ENCODE data around the gene OR10A3.

The OR10A3 gene

DNA sequence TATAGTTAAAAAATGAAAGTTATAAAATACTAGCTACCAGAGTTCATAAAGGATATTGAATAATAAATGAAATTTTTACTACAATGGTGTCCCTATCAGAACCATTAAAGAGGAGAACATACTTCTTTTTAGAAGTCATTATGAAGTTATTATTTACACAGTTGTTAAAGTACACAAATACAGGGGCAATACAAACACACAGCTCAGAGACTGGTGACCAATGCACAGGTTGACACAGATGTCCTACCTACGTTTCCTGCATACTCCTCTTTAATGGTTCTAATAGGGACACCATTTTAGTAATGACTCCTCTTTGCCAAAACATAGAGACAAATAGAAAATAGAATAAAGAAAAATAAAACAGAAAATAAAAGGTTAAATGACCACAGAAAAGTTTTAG is 13.7 kb upstream of the OR10A3 start:
- H3K4me1 ChIP-seq (ENCODE audit: insufficient read depth, low read length) = no peaks in the 10 kb centered on the region
- H3K27me3 ChIP-seq (ENCODE audit: insufficient read depth, low read length, poor library complexity) = no peaks in the 10 kb centered on the region

GRCh38 chr11:7949934-7950333 is 8.4 kb upstream of the OR10A3 start:
- H3K4me3 ChIP-seq (ENCODE audit: low read depth in 1 of 2, low read length in 2 of 2) = no peak overlapping the region
- no peak overlapping the region for H2AFZ ChIP-seq (ENCODE audit: low read depth, low read length)
- peaks cover 2% of the 10 kb centered on the region for H3K27me3 ChIP-seq (ENCODE audit: insufficient read depth, low read length, poor library complexity)
- no peaks in the 10 kb centered on the region for H4K20me1 ChIP-seq (ENCODE audit: insufficient read depth, low read length)
- no peak overlapping the region for H3K9ac ChIP-seq (ENCODE audit: low read depth, low read length)
- H3K79me2 ChIP-seq (ENCODE audit: insufficient read depth, low read length) = no peaks in the 10 kb centered on the region
- TF ChIP-seq, protein P1, sequence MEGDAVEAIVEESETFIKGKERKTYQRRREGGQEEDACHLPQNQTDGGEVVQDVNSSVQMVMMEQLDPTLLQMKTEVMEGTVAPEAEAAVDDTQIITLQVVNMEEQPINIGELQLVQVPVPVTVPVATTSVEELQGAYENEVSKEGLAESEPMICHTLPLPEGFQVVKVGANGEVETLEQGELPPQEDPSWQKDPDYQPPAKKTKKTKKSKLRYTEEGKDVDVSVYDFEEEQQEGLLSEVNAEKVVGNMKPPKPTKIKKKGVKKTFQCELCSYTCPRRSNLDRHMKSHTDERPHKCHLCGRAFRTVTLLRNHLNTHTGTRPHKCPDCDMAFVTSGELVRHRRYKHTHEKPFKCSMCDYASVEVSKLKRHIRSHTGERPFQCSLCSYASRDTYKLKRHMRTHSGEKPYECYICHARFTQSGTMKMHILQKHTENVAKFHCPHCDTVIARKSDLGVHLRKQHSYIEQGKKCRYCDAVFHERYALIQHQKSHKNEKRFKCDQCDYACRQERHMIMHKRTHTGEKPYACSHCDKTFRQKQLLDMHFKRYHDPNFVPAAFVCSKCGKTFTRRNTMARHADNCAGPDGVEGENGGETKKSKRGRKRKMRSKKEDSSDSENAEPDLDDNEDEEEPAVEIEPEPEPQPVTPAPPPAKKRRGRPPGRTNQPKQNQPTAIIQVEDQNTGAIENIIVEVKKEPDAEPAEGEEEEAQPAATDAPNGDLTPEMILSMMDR (IDR thresholded peaks at IDR 0.05; ENCODE audit: borderline replicate concordance, extremely low read depth, low read length, poor library complexity, severe bottlenecking) = no peak
- no peak for TF ChIP-seq EZH2 (IDR thresholded peaks at IDR 0.05; ENCODE audit: borderline replicate concordance, low read depth, low read length, severe bottlenecking)
- H3K4me2 ChIP-seq (ENCODE audit: insufficient read depth, low read length) = no peak overlapping the region
- H3K9me3 ChIP-seq (ENCODE audit: insufficient read depth, low read length, severe bottlenecking) = no peaks in the 10 kb centered on the region
- H3K27ac ChIP-seq (ENCODE audit: low read length) = no peak overlapping the region
- DNase-seq (no peak), ATAC-seq (ENCODE audit: insufficient read depth, low read depth) (no peak)
- H3K36me3 ChIP-seq (ENCODE audit: insufficient read depth, low read length) = no peaks in the 10 kb centered on the region
- no peaks in the 10 kb centered on the region for H3K4me1 ChIP-seq (ENCODE audit: insufficient read depth, low read length)

More for the DNA sequence above, 13.7 kb upstream of the OR10A3 start:
- ATAC-seq (ENCODE audit: insufficient read depth, low read depth) (no peak), DNase-seq (no peak)
- H4K20me1 ChIP-seq (ENCODE audit: insufficient read depth, low read length) = no peaks in the 10 kb centered on the region
- no peak overlapping the region for H3K4me3 ChIP-seq (ENCODE audit: low read depth in 1 of 2, low read length in 2 of 2)
- no peak overlapping the region for H3K4me2 ChIP-seq (ENCODE audit: insufficient read depth, low read length)
- TF ChIP-seq, protein P1 (IDR thresholded peaks at IDR 0.05; ENCODE audit: borderline replicate concordance, extremely low read depth, low read length, poor library complexity, severe bottlenecking) = no peak
- TF ChIP-seq EZH2 (IDR thresholded peaks at IDR 0.05; ENCODE audit: borderline replicate concordance, low read depth, low read length, severe bottlenecking) = no peak
- H3K79me2 ChIP-seq (ENCODE audit: insufficient read depth, low read length) = no peaks in the 10 kb centered on the region
- no peak overlapping the region for H3K9ac ChIP-seq (ENCODE audit: low read depth, low read length)
- H3K36me3 ChIP-seq (ENCODE audit: insufficient read depth, low read length) = no peaks in the 10 kb centered on the region
- H3K27ac ChIP-seq (ENCODE audit: low read length) = no peak overlapping the region
- no peak overlapping the region for H2AFZ ChIP-seq (ENCODE audit: low read depth, low read length)
- no peaks in the 10 kb centered on the region for H3K9me3 ChIP-seq (ENCODE audit: insufficient read depth, low read length, severe bottlenecking)

- peaks cover 6% of the 10 kb centered on the region for H3K27me3 ChIP-seq (ENCODE audit: insufficient read depth, low read length, poor library complexity)
- TF ChIP-seq, protein P1 (IDR thresholded peaks at IDR 0.05; ENCODE audit: borderline replicate concordance, extremely low read depth, low read length, poor library complexity, severe bottlenecking) = no peak
- no peak for TF ChIP-seq EZH2 (IDR thresholded peaks at IDR 0.05; ENCODE audit: borderline replicate concordance, low read depth, low read length, severe bottlenecking)
- H3K4me2 ChIP-seq (ENCODE audit: insufficient read depth, low read length) = no peak overlapping the region
- no peaks in the 10 kb centered on the region for H3K79me2 ChIP-seq (ENCODE audit: insufficient read depth, low read length)
- no peak for ATAC-seq (ENCODE audit: insufficient read depth, low read depth)
- no peak overlapping the region for H3K4me3 ChIP-seq (ENCODE audit: low read depth in 1 of 2, low read length in 2 of 2)
- no peaks in the 10 kb centered on the region for H3K36me3 ChIP-seq (ENCODE audit: insufficient read depth, low read length)
- H3K4me1 ChIP-seq (ENCODE audit: insufficient read depth, low read length) = no peaks in the 10 kb centered on the region
- no peaks in the 10 kb centered on the region for H3K9me3 ChIP-seq (ENCODE audit: insufficient read depth, low read length, severe bottlenecking)
- no peak overlapping the region for H3K27ac ChIP-seq (ENCODE audit: low read length)
- DNase-seq = no peak
- H4K20me1 ChIP-seq (ENCODE audit: insufficient read depth, low read length) = no peaks in the 10 kb centered on the region
- no peak overlapping the region for H2AFZ ChIP-seq (ENCODE audit: low read depth, low read length)
- no peak overlapping the region for H3K9ac ChIP-seq (ENCODE audit: low read depth, low read length)
These were observed 2.6 kb upstream of the OR10A3 start for GRCh38 chr11:7944123-7944522.

DNA sequence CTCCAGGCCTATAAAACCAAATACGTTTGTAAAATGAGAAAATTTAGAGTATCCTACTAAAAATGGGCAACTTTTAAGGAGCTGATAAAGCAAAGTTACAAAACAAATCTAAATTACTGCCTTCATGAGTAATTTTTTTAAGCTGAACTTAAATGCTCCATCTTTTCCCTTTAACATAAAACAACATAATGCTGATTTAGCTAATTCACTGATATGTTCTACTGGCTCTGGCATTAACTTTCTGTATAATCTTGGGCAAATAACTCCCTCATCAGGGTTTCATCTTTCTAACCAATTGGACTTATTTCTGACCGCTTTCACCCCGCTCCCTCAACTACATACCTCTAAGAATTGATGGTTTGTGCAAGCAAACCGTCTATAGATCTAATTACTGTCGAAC is 362 bp downstream of the OR10A3 start:
- no peaks in the 10 kb centered on the region for H3K4me1 ChIP-seq (ENCODE audit: insufficient read depth, low read length)
- H3K27me3 ChIP-seq (ENCODE audit: insufficient read depth, low read length, poor library complexity) = peaks cover 3% of the 10 kb centered on the region
- H3K9me3 ChIP-seq (ENCODE audit: insufficient read depth, low read length, severe bottlenecking) = no peaks in the 10 kb centered on the region
- ATAC-seq (ENCODE audit: insufficient read depth, low read depth) (no peak), DNase-seq (no peak)
- no peak overlapping the region for H3K4me3 ChIP-seq (ENCODE audit: low read depth in 1 of 2, low read length in 2 of 2)
- no peak overlapping the region for H3K9ac ChIP-seq (ENCODE audit: low read depth, low read length)
- no peak overlapping the region for H3K4me2 ChIP-seq (ENCODE audit: insufficient read depth, low read length)
- TF ChIP-seq, protein P1 (IDR thresholded peaks at IDR 0.05; ENCODE audit: borderline replicate concordance, extremely low read depth, low read length, poor library complexity, severe bottlenecking) = no peak
- TF ChIP-seq EZH2 (IDR thresholded peaks at IDR 0.05; ENCODE audit: borderline replicate concordance, low read depth, low read length, severe bottlenecking) = no peak
- H4K20me1 ChIP-seq (ENCODE audit: insufficient read depth, low read length) = no peaks in the 10 kb centered on the region
- H2AFZ ChIP-seq (ENCODE audit: low read depth, low read length) = no peak overlapping the region
- no peaks in the 10 kb centered on the region for H3K79me2 ChIP-seq (ENCODE audit: insufficient read depth, low read length)
- H3K27ac ChIP-seq (ENCODE audit: low read length) = no peak overlapping the region
- H3K36me3 ChIP-seq (ENCODE audit: insufficient read depth, low read length) = no peaks in the 10 kb centered on the region
